Stimulated activated CD8-positive, alpha-beta memory T cell treated with anti-CD3 and anti-CD28 coated beads, Interleukin-7, amount 100 ng/mL, for 4 hours (primary cell): Measurements from ENCODE around the gene CEP112.

Experiments
- DNase-seq, 2 donors: peaks; one replicate each; pipeline ENCODE4 v3.0.0-alpha.2; 2020; ENCODE audit warnings: low read depth in 2 of 2

The CEP112 gene

DNA sequence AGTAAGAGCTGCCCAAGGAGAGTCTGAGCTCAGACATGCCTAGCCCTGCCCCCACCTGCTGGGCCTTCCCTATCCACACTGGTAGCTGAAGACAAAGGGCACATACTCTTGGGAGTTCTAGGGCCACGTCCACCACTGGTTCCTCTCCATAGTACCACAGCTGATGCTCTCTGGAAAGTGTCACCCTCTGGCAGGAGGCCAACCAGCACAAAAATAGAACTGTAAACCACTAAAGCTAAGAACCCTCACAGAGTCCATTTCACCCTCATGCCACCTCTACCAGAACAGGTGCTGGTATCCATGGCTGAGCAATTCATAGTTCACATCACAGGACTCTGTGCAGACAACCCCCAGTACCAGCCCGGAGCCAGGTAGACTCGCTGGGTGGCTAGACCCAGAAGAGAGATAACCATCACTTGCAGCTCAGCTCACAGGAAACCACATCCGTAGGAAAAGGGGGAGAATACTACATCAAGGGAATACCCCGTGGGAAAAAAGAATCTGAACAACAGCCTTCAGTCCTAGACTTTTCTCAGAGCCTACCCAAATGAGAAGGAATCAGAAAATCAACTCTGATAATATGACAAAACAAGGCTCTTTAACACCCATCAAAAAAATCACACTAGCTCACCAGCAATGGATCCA, 115.3 kb downstream of the CEP112 start:
- no peak for DNase-seq

DNA sequence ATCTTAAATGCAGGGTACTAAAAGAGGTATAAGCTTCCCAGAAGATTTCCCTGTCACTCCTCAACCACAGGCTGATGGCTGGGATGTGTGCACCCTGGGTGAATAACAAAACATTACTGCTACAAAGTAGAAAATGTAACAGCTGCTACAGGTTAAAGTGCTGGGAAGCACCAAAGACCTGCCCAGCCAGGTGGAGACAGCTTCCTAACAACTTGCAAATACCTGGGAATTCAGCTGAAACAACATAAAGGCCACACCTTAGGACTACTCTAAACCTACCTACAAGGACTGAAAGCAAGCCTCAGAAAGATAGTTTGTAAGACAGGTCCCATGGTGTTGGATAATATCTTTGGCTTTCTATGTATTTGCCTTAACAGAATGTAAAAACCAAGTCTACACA, 118.5 kb downstream of the CEP112 start:
- no peak for DNase-seq

DNA sequence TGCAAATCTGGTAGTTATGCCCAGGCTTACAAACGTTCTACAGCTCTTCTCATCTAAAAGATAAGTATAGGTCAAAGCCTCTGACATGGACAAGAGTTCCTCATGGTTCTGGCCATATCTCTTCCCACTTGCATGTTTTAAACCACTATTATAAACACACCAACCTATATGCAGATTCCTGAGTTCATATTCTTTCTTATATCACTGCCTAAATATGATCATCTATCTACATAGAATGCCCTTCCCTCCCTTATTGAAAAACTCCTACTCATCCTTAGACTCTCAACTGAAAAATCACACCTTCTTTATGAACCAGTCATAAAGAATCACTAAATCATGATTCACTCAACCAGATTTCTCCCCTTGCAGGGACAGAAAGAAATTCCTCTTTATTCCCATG, 128.2 kb downstream of the CEP112 start:
- DNase-seq: no peak

DNA sequence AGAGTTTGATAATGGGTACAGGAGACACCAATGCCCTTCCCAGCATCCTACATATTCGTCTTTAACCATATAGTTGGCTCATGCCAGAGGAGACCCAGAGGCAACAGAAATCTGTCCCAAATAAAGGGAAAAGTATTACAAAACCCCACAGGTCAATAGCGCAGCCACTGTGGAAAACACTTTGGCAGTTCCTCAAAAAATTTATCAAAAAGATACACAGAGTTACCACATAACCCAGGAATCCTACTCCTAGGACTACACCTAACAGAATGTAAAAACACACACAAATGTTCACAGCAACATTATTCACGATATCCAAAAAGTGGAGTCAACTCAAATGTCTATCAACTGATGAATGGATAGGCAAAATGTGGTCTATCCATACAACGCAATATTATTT, 135.8 kb downstream of the CEP112 start:
- no peak for DNase-seq

DNA sequence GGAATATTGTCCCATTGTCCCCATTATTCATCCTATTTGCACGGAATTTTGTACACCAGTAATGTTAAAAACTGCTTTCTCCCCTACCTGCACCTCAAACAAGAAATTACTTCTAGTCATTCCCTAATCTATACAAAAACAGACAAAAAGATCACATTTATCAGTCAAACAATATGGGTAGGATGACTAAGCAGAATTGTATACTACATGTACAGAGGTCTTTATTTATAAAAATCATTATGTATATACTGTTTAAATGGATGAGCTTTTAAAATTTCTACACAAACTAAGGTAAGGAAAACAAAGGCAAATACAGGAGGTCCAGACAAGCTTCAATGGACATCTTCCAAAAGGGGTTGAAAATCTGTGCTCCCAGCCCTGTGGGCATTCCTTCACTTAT, 137.7 kb downstream of the CEP112 start:
- DNase-seq: no peak

DNA sequence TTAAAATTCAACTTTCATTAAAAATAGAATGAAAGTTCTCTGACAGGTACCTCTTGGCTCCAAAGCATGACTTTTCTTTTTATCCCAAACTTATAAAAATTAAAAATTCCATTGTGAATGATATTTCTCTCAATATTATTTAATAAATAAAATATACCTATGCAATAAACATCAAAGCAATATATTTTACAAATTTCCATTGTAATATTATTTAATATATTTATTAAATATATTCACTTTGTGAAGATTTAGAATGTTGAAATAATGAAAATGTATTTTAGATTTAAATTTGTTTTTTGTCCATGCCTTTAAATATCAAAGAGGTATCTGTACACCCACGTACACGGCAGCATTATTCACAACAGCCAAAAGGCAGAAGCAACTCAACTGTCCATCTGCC, 147.8 kb downstream of the CEP112 start:
- no peak for DNase-seq

DNA sequence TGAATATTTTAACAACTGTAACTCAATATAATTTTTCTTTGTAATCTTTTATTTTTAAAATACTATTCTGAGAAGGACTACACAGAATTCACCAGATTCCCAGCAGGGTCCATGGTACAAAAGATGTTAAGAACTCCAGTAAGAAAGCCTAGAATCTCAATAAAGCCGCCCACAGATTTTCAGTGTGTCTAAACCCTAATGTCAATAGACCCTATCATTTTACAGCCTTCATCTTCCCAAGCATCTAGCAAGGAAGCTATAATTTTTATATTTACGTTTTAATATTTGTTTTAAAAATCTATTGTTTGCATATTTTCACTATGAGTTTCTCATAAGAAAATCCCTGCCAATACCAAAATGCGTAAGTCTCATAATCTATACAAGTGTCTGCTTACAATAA, 148.5 kb downstream of the CEP112 start:
- DNase-seq: no peak

DNA sequence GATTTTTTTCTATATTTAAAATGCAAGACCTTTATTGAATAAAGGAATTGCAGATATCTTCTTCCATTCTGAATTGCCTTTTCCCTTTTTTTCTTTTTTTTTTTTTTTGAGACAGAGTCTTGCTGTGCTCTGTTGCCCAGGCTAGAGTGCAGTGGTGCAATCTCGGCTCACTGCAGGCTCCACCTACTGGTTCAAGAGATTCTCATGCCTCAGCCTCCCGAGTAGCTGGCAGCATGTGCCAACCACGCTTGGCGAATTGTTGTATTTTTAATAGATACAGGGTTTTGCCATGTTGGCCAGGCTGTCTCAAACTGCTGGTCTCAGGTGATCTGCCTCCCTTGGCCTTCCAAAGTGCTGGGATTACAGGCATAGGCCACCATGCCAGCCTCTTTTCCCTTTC, 151.5 kb downstream of the CEP112 start:
- DNase-seq: no peak

DNA sequence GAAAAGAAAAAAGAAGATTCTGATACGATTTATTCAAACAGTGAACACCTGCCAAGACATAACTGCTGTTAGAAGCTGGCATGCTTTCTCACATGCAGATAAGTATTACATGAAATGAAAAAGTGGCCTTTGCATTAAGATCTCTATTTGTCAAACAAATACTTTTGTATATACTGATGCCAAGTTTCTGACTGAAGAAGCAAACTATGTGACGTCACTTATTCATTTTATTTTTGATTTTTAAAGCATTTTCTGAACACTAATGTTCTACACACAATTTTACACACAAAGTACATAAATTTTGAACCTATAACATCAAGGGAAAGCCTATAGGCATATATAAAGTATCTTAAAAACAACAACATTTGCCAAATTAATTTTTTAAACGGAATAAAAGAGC, 153.8 kb downstream of the CEP112 start:
- no peak for DNase-seq

DNA sequence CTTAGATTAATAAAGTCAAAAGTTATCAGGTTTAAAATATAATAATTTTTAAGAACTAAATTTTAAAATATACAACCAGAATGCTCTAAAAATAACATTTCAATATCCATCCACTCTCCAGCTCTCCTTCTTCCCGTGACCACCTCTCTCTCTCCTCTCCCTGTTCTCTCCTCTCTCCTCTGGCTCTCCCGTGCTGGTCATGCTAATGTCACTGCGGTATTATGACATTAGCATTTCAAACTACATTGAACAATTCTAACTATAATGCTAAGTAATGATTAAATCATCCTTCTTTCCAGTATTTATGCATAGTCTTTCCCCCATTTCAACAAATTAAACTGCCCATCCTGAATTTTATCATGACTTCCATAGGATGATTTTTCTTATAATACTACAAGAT, 154.7 kb downstream of the CEP112 start:
- no peak for DNase-seq

DNA sequence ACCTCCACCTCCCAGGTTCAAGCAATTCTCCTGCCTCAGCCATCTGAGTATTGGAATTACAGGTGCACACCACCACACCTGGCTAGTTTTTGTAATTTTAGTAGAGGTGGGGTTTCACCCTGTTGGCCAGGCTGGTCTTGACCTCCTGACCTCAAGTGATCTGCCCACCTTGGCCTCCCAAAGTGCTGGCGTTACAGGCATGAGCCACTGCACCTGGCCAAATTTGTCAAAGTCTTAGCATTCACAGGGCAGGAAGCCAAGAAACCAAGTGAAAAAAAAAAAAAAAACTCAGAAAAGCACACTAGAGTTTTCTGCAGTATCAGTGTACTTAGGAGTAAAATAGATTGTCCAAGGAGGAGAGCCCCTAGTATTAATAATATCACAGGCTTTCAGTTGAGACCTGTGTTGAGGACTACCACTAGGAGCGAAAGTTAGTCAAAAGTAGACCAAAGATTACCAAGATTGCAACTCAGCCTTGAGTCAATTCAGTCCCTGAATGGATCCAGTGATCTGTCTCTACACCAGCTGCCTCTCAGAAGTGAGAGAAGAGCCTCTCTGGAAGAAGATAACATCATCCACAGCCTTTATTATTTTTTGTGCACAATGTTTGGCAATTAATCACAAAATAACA, 159.7 kb downstream of the CEP112 start:
- DNase-seq: no peak

DNA sequence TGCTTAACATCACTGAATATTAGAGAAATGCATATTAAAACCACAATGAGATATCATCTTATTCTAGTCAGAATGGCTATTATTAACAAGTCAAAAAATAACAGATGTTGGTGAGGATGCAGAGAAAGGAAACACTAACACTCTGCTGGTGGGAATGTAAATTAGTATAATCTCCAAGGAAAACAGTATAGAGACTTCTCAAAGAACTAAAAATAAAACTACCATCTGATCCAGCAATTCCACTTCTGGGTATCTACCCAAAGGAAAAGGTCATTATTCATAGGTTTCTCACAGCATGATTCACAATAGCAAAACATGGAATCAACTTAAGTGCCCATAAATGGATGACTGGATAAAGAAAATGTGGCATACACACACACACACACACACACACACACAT, 166.4 kb downstream of the CEP112 start:
- no peak for DNase-seq

DNA sequence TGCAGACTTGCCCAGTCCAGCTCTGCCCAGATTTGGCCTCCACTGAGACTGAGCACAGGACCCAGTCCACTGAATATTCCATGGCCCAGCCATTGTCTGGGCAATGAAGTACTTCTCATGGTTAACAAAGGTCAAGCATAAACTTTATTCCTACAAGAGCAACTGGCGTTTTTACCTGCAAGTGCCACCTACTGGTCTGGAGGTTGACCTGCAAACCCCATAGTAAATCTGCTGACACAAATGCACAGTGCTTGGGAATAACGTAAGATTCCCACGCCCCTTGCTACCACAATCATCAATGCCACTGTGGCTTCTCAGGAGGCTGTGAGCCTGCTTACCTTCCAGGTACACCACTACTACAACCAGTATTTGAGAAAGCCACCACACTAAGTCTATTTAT, 170.2 kb downstream of the CEP112 start:
- DNase-seq: no peak

DNA sequence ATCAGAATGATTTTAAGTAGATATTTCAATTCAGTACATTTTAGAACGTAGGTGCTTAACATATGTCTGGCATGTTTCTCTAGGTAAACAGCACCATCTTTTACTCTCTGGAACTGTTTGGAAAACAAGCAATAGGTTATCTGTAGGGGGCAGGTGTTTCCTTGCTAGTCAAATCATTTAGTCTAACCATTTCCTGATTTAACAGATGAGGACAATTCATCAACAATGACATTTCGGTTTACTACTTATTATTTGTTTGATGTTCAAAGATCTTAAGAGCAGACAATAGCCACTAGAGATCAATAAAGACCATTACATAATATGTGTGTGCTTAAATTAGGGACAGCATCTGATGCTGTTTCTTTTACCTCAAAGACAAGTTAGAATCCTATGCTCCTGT, 173.1 kb downstream of the CEP112 start:
- DNase-seq: no peak

DNA sequence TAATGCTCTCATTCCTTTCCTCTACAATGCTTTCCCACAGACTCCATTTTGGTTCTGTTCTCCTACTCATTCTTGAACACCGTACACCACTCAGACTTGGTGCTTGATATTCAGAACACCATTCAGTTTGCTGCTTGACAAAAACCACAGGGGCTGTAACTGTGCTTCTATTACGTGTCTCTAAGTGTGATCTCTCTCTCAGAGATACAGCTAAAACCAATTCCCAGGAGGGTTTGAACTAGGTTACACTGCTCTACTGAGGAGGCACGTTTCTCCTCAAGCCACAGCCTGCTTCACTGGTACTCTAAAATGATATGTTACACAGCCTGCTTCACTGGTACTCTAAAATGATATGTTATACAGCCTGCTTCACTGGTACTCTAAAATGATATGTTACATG, 175.7 kb downstream of the CEP112 start:
- no peak for DNase-seq

DNA sequence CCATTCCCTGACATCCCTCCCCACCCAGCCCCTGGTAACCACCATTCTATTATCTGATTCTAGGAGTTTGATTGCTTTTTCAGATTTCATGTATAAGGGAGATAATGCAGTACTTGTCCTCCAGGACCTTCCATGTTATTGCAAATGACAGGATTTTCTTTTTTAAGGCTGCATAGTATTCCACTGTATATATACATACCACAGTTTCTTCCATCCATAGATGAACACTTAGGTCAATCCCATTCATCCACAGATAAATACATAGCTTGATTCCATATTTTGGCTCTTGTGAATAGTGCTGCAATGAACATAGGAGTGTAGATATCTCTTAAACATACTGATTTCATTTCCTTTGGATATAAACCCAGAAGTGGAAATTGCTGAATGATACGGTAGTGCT, 183.3 kb downstream of the CEP112 start:
- DNase-seq: no peak

DNA sequence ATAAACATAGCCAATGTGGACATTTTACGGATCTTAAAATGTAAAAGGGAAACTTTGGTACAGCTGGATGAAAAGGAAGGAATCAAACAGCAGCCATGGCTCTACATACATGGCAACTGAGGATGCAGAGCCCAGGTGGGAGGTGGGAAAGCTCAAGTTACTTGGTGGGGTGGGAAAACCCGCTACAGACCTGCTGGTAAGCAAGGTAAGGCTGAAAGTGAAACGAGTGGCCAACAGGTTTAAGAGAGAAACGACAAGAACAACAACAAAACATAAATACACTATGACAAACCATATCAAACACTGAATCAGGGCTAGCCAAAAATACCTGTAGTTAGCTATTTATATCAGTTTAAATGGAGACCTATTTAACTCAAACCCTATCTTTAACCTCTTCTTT, 185.3 kb downstream of the CEP112 start:
- no peak for DNase-seq

DNA sequence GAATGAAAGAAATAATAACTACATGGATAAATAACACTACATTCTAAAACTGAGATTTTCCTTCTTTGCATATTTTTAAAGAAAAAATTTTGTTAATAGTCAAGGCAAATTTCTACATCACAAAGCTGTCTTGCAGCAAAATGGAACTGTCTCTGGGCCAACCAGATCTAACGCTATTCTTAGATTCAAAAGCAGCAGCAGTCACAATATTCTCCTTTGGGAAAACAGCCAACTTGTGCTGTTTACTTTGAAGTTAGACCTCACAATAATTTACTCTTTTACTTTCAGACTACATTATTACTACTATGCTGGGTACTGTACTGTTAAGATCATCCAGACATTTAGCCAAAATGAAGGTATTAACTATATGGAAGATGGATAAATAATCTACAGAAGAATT, 189.1 kb downstream of the CEP112 start:
- DNase-seq: no peak

DNA sequence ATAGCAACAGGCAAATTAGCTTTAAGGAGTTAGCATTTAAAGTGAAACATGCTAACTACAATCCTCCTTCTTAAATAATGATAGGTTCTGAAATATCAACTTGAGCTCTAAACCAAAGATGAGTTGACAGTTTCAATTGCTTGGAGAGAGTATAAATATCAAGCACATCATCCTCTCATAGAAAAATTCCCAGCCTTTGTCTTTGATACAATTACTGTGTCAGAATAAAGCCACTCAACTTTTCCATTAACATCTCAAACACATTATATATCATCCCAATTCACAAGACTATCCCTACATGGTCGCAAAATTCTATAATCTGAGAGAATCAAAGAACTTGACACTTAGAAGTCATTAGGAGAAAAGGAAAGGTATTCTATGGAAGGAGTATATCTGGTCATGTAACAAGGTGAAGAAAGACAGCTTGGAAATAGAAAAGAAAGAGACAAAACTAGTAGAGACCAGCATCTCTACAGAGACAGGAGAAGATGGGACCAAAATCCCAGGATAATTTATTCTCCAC, 189.8 kb downstream of the CEP112 start:
- DNase-seq: no peak

DNA sequence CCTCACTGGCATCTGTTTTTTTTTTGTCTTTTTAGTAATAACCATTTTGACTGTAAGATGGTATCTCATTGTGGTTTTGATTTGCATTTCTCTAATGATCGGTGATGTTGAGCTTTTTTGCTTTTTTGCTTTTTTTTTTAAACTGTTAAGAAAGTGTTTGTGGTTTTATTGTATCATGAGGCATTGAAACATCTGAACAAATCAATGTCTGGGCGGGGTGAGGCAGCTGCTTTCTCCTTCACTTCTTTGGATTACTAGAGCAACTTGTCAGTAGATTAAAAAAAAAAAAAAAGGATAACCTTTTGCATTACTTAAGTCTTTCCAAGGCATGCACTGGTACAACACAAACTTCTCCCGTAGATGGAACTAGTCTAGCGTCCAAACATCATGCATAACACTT, 191.7 kb downstream of the CEP112 start:
- DNase-seq: no peak

DNA sequence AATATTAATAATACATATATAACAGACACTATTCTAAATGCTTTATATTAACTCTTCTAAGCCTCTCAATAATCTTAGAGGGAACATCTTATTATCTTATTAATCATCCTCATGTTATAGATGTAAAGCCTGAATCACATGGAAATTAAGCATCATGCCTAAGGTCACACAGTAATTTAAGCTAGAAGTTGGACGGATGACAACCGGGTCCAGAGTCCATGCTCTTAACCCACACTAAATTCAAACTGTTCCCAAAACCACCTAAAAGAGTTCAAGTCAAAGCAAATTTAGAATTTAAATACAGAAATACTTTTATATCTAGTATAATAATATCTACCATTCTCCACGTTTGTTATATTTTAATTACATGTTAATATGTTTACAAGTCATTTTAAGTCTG, 193.3 kb downstream of the CEP112 start:
- no peak for DNase-seq

DNA sequence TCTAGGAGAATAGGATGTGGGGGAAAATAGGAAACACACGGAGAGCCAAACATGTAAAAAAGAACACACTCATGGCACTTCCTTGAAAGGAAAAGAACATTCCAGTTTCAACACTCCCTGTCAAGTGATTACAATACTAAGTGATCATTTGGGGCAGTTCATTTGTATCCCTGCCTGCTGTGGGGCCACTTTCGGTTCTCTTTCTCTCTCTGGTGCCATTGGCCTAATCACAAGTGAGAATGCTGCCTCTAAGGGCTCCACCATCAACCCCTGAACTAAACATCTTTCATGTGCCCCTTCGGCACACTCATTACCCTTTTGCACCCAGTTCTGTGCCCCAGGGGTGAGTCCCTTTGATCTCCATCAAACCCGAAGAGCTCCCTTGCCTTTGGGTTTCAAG, 197.3 kb downstream of the CEP112 start:
- no peak for DNase-seq

DNA sequence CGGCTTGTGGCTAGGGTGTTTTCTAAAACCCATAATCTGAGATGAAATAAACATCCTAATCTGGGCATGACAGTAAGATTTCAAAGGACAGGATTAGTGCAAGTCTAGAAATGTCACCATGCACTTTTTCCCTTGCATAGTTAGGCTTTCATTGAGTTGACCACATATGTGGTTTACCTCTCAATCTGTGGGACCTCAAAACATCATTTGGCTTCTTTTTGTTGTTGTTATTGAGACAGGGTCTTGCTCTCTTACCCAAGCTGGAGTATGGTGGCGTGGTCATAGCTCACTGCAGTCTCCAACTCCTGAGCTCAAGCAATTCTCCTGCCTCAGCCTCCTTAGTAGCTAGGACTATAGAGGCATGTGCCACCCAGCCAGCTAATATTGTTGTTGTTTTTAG, 197.8 kb downstream of the CEP112 start:
- no peak for DNase-seq

DNA sequence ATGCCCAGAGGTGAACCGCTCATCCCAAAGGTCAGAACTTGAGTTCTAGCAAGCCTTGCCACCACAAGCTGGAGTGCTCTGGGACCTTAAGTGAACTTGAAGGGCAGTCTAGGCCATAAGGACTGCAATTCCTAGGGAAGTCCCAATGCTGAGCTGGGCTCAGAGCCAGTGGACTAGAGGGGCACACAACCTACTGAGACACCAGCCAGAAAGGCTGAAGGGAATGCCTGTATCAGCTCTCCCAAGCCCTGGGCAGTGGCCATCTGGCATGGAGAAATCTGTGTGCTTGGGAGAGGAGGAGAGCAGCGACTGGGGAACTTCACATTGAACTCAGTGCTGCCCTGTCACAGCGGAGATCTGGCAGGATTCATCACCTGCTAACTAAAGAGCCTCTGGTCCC, 201.3 kb downstream of the CEP112 start:
- DNase-seq: no peak
